Lower leg skin (tissue), 3 donors: ENCODE results near the gene PHOSPHO2.

Experiments used
- POLR2A ChIP-seq, 2 donors: fragments of 450-650 bp; IDR thresholded peaks; one replicate each; pipeline ENCODE4 v1.6.1; 2016 to 2017; ENCODE audit warnings: antibody characterized with exemption in 2 of 2, mild to moderate bottlenecking in 1 of 2, moderate library complexity in 1 of 2
- TF ChIP-seq, protein P1 (sequence below), 3 donors: fragments of 450-650 bp; IDR thresholded peaks; one replicate each; pipeline ENCODE4 v1.5.1; 2016; ENCODE audit warnings: antibody characterized with exemption in 3 of 3, mild to moderate bottlenecking in 3 of 3, moderate library complexity in 2 of 3

DNA sequence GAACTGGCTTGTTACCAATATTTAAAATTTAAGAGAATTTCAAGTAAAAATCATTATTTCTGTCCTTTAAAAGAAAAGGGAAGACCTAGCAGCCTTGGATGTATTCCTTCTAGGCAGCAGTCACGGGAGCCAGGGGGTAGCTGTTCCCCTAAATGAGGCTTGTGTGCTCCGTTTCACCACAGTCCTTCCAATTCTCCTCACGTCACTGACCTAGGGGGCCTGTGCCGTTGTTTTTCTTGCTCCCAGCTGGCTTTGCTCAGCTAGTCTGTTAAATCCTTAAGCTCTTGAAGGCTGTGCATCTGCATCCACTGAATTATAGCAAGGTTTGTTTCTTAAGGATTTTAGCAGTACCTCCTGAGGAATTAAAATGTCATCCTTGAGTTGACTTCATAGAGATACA is 49.3 kb downstream of the PHOSPHO2 start:
- TF ChIP-seq POLR2A (IDR thresholded peaks at IDR 0.05), result no peak
- TF ChIP-seq, protein P1, sequence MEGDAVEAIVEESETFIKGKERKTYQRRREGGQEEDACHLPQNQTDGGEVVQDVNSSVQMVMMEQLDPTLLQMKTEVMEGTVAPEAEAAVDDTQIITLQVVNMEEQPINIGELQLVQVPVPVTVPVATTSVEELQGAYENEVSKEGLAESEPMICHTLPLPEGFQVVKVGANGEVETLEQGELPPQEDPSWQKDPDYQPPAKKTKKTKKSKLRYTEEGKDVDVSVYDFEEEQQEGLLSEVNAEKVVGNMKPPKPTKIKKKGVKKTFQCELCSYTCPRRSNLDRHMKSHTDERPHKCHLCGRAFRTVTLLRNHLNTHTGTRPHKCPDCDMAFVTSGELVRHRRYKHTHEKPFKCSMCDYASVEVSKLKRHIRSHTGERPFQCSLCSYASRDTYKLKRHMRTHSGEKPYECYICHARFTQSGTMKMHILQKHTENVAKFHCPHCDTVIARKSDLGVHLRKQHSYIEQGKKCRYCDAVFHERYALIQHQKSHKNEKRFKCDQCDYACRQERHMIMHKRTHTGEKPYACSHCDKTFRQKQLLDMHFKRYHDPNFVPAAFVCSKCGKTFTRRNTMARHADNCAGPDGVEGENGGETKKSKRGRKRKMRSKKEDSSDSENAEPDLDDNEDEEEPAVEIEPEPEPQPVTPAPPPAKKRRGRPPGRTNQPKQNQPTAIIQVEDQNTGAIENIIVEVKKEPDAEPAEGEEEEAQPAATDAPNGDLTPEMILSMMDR (IDR thresholded peaks at IDR 0.05), result no peak
